Panc1 (cell line): Measurements from ENCODE around the gene DPH6. TPM values are rescaled to one million over a fixed set of nuclear protein-coding genes. Genes with fewer than 3 reads are reported as not detected.

ENCODE experiments used
- ATAC-seq: fragments of 200-7000 bp; cut with Tn5 transposase; 2 replicates; pipeline ENCODE4 v1.9.1; 2020; ENCODE audit warnings: mild to moderate bottlenecking, moderate library complexity
- BruUV-seq: library from RNA; stranded (reverse); fragments of 400-500 nt; replicated peaks from 2 replicates; lab custom pipeline; 2021; lab: Mats Ljungman, UMichigan
- CTCF ChIA-PET: fragments of 300-600 bp; sonication (Branson Sonifier 250); formaldehyde crosslinking; loops from one replicate; lab custom pipeline; 2022; ENCODE audit warnings: antibody characterized with exemption; lab: Charles Lee
- POLR2A ChIA-PET: fragments of 300-600 bp; sonication (Branson Sonifier 250); formaldehyde crosslinking; loops from one replicate; lab custom pipeline; 2022; ENCODE audit warnings: antibody characterized with exemption; lab: Charles Lee
- DNase-seq: peaks from one replicate; pipeline ENCODE4 v3.0.0-alpha.2; 2010; ENCODE audit warnings: low read depth, low spot score
- H3K27ac ChIP-seq: 2 replicates; pipeline ENCODE4 v1.5.1; 2011; ENCODE audit warnings: mild to moderate bottlenecking, low read length, inconsistent platforms
- H3K27me3 ChIP-seq: fragments of 200-500 bp; sonication (Bioruptor generic); 2 replicates; pipeline ENCODE4 v1.6.0; 2014; ENCODE audit warnings: low read length, inconsistent platforms; ENCODE audit not compliant: control insufficient read depth, insufficient read depth
- H3K36me3 ChIP-seq: fragments of 200-500 bp; sonication (Bioruptor generic); 2 replicates; pipeline ENCODE4 v1.5.1; 2014; ENCODE audit warnings: inconsistent platforms, mild to moderate bottlenecking, low read length, moderate library complexity; ENCODE audit not compliant: control insufficient read depth, insufficient read depth
- H3K4me1 ChIP-seq: 2 replicates; pipeline ENCODE4 v1.5.1; 2011; ENCODE audit warnings: inconsistent platforms, mild to moderate bottlenecking, low read length, moderate library complexity; ENCODE audit not compliant: control insufficient read depth, insufficient read depth
- H3K4me3 ChIP-seq, 2 experiments: 2 replicates each; pipeline ENCODE4 v1.5.1; 2011 to 2012; ENCODE audit warnings: low read depth in 2 of 2, low read length in 2 of 2, mild to moderate bottlenecking in 2 of 2, inconsistent platforms in 1 of 2, moderate library complexity in 1 of 2
- H3K9me3 ChIP-seq: fragments of 200-500 bp; sonication (Bioruptor generic); 2 replicates; pipeline ENCODE4 v1.5.1; 2014; ENCODE audit warnings: low read depth, mild to moderate bottlenecking, inconsistent platforms, low read length, moderate library complexity; ENCODE audit not compliant: control insufficient read depth, insufficient read depth
- CTCF ChIP-seq: fragments of 450-650 bp; IDR thresholded peaks from 2 replicates; pipeline ENCODE4 v1.5.1; 2017; ENCODE audit warnings: mild to moderate bottlenecking
- POLR2AphosphoS5 ChIP-seq: IDR thresholded peaks from 2 replicates; pipeline ENCODE4 v1.6.1; 2012; ENCODE audit warnings: mild to moderate bottlenecking, low read depth, low read length, moderate library complexity
- SIN3A ChIP-seq: IDR thresholded peaks from 2 replicates; pipeline ENCODE4 v1.6.1; 2012; ENCODE audit warnings: low read depth, mild to moderate bottlenecking, low read length, moderate library complexity, borderline replicate concordance; ENCODE audit not compliant: insufficient read depth
- TCF7L2 ChIP-seq: IDR thresholded peaks from 2 replicates; pipeline ENCODE4 v1.6.1; 2011; ENCODE audit warnings: mild to moderate bottlenecking, low read depth, low read length, inconsistent platforms
- in situ Hi-C: cut with HindIII; loops from 2 replicates; pipeline ENCODE4 v1.10.0; 2016; ENCODE audit warnings: low sequenced_read_pairs, low pct_unique_long_range_greater_than_20kb
- intact Hi-C: fragments of 100-400 bp; cut with micrococcal nuclease; formaldehyde crosslinking; loops from one replicate; pipeline ENCODE4 v1.10.0; 2022; ENCODE audit not compliant: unreplicated experiment
- total RNA-seq: library from RNA; stranded (reverse); gene quantifications from one replicate; pipeline ENCODE4 v1.2.1, GENCODE V29; 2021; ENCODE audit not compliant: unreplicated experiment
- TF ChIP-seq, protein P1 (sequence below), 2 experiments: IDR thresholded peaks; 2 replicates each; pipeline ENCODE4 v1.6.1; 2011 to 2012; ENCODE audit warnings: low read depth in 2 of 2, control low read depth in 1 of 2, low read length in 1 of 2, mild to moderate bottlenecking in 1 of 2, moderate library complexity in 1 of 2; ENCODE audit not compliant: insufficient read depth in 1 of 2

The DPH6 gene
- total RNA-seq, 1 experiment from 2014 or later, result 24.0 TPM

DNA sequence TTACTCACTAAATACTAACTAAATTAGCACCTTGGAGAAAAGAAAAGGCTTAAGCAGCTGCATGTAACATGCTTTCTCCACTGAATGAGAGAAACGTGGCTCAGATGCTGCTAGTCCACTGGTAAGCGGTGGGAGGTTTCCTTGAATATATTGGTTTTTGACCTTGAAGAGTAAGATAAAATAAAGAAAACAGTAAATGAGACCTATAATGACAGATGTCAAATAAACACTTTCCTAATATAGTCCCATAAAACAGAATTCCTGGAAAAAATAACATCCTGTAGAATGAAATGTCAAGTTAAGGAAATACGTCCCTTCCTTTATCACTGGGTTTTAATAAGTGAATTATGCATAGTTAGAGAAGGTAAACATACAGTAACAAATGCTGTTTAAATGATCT, 215.0 kb downstream of the DPH6 start:
- intact Hi-C loops (no loop called here), in situ Hi-C loops (no loop called here)
- ATAC-seq (no peak), DNase-seq (no peak)
- H3K27ac ChIP-seq, result no peak overlapping the region
- TF ChIP-seq CTCF, result no peak
- TF ChIP-seq POLR2AphosphoS5, result no peak
- TF ChIP-seq SIN3A, result no peak
- no peak for TF ChIP-seq TCF7L2
- TF ChIP-seq, protein P1, sequence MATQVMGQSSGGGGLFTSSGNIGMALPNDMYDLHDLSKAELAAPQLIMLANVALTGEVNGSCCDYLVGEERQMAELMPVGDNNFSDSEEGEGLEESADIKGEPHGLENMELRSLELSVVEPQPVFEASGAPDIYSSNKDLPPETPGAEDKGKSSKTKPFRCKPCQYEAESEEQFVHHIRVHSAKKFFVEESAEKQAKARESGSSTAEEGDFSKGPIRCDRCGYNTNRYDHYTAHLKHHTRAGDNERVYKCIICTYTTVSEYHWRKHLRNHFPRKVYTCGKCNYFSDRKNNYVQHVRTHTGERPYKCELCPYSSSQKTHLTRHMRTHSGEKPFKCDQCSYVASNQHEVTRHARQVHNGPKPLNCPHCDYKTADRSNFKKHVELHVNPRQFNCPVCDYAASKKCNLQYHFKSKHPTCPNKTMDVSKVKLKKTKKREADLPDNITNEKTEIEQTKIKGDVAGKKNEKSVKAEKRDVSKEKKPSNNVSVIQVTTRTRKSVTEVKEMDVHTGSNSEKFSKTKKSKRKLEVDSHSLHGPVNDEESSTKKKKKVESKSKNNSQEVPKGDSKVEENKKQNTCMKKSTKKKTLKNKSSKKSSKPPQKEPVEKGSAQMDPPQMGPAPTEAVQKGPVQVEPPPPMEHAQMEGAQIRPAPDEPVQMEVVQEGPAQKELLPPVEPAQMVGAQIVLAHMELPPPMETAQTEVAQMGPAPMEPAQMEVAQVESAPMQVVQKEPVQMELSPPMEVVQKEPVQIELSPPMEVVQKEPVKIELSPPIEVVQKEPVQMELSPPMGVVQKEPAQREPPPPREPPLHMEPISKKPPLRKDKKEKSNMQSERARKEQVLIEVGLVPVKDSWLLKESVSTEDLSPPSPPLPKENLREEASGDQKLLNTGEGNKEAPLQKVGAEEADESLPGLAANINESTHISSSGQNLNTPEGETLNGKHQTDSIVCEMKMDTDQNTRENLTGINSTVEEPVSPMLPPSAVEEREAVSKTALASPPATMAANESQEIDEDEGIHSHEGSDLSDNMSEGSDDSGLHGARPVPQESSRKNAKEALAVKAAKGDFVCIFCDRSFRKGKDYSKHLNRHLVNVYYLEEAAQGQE (IDR thresholded peaks at IDR 0.05; ENCODE audit: insufficient read depth in 1 of 2, low read depth in 2 of 2, low read length in 1 of 2), result no peak
- H3K36me3 ChIP-seq, result no peaks in the 10 kb centered on the region
- no peaks in the 10 kb centered on the region for H3K4me1 ChIP-seq
- no peak overlapping the region for H3K4me3 ChIP-seq
- no peaks in the 10 kb centered on the region for H3K27me3 ChIP-seq
- POLR2A ChIA-PET, result no interaction called here
- no TSS peak for BruUV-seq
- CTCF ChIA-PET, result no interaction called here
- no peaks in the 10 kb centered on the region for H3K9me3 ChIP-seq

DNA sequence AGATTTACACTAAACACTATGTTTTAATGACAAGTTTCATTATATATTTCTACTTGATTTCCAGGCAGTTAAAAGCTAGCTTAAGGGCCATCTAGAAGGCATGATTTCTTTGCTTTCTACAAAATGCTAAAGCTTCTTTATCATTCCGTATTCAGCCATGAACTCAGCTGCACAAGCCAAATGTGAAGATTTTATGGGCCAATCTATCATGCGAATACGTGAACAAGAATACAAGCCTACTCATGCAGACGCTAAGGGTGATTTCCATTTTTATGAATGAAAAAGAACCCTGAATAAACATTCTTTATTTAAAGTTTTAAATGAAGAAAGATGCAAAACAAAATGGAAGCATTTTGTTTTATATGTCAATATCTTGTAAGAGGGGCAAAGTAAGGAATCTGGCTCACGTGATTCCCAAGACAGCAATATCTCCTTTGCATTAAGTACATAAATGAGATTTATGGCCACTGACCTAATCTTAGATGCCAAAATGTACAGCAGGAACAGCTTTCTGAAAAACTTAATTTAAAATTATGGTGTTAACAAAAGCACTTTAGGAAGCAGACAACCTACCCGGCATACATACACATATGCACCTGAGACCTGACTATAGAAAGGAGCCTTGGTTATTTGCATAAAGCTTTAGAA, 215.8 kb downstream of the DPH6 start:
- DNase-seq, result no peak
- H3K27ac ChIP-seq, result no peak overlapping the region
- H3K9me3 ChIP-seq, result no peaks in the 10 kb centered on the region
- no peaks in the 10 kb centered on the region for H3K27me3 ChIP-seq
- no peak overlapping the region for H3K4me3 ChIP-seq
- no peaks in the 10 kb centered on the region for H3K36me3 ChIP-seq
- no peaks in the 10 kb centered on the region for H3K4me1 ChIP-seq
- no TSS peak for BruUV-seq
- intact Hi-C loops, result no loop called here
- in situ Hi-C loops, result no loop called here
- no peak for ATAC-seq
- POLR2A ChIA-PET, result no interaction called here
- no peak for TF ChIP-seq TCF7L2
- no peak for TF ChIP-seq SIN3A
- TF ChIP-seq, protein P1 (IDR thresholded peaks at IDR 0.05; ENCODE audit: insufficient read depth in 1 of 2, low read depth in 2 of 2, low read length in 1 of 2), result no peak
- TF ChIP-seq CTCF, result no peak
- TF ChIP-seq POLR2AphosphoS5, result no peak
- CTCF ChIA-PET, result no interaction called here
